NCI-H2081 treated with DMSO at 0.1 percent for 48 hours (cell line): ENCODE data around the gene ZNF747.

Source experiments
- DNase-seq: peaks from one replicate; lab custom pipeline; 2025; lab: John Stamatoyannopoulos, UW

The ZNF747 gene

GRCh38 chr16:30515275-30515674, 19.4 kb downstream of the ZNF747 start:
- DNase-seq, result no peak

DNA sequence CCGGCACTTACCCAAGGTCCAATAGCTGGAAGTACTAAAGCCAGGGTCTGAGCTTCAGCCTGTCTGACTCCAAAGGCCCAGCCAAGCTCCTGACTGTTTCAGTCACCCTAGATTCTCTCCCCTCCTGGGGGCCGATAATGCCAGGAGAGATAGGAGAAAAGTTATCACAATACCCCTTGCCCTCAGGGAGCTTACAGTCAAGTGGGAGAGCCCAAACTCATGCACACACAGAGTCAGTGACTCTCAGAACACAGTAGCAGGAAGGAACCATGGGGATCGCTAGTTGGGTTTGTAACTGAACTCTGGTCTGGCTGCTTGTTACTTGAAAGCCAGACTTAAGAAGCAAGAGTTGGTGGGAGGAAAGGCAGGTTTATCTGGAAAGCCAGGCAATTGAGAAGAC, 23.1 kb downstream of the ZNF747 start:
- no peak for DNase-seq

DNA sequence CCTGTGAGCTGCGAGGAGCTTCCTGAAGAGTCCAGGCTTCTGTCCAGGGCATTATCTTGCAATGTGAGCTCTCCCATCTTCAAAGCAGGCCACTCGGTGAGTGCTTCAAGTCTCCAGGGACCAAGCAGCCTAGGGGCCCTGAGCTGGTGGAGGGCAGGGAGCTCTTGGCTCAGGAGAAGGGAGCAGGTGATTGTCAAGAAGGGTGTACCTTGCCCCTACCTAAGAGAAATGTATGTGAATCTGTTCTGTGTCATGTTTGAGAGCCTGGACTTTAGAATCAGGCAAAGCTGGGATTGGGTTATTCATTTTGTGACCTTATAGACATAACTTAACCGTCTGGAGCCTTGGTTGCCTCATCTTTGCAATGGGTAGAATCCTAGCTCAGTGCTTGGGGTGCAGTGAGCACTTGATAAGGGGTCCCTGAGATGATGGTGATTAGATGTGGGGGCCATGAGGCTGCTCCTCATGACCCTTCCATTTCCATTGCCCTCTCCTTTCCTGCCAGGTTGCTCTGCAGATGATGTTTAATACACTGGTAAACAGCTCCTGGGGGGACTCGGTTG, 24.2 kb downstream of the ZNF747 start:
- no peak for DNase-seq

DNA sequence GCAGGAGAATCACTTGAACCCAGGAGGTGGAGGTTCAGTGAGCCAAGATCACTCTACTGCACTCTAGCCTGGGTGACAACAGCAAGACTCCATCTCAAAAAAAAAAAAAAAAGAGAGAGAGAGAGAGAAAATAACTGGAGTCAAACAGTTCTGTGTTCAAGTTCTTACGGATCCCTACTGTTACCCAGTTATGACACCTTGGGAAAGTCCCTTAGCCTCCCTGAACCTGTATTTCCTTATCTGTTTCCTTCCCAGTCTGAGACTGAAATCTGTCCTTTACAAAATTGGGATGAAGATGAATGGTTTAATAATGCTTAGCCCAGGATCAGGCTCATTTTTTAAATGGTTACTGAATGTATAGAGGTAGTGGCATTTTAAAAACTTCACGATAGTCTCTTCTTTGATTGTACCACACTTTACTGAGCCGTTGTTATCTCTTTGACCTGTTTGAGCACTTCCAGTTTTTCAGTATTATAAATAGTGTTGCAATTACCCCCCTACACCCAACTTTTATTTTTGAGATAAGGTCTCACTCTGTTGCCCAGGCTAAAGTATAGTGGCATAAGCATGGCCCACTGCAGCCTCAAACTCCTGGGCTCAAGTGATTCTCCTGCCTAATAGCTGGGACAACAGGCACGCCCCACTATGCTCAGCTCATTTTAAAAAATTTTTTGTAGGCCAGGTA, 25.4 kb downstream of the ZNF747 start:
- no peak for DNase-seq

DNA sequence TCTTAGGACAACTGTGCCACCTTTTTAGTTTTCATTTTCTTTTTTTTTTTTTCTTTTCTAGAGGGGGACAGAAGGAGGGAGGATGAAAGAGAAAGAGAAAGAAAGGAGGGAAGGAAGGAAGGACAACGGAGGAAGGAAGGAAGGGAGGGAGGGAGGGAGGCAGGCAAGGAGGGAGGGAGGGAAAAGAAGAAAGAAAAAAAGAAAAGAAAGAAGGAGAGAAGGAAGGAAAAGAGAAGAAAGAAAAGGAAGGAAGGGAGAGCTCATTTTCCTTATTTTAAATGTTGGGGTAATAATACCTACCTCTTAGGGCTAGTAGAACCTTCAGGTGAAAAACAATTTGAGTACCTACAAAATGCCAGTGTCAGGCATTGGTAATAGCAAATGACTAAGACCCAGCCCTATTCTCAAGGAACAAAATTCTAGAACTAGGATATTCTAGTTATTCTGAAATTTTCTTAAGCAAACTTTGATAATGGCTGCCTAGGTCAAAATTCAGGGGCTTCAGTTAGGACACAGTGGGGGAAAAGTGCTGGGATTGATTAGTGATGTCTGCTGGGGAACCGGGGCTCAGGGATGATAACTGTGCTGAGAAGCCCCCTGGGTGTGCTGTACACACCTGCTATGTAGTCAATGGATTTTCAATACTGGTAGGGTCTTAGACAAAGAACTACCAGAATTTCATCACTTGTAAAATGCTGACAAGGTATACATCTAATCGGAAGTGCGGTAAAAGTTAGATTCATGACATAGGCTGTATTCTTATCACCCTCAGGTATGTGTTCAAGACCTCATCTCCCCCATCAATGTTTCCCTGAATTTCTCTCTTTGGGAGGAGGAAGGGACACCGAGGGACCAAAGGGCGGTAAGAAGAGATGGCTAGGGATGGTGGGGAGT, 31.0 kb downstream of the ZNF747 start:
- no peak for DNase-seq

DNA sequence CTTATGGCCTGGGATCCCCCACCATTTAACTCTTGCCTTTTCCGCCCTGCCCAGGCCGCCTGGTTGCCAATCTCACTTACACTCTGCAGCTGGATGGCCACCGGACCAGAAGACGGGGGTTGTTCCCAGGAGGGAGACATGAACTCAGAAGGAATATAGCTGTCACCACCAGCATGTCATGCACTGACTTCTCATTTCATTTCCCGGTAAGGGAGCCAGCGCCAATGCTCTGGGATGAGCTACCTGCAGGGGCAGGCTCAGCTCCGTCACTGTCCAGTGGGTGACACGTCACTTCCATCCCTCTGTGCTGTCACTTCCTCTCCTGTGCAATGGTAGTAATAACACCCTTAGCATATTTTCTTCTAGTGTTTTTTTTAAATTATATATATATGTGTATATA, 35.4 kb downstream of the ZNF747 start:
- no peak for DNase-seq

GRCh38 chr16:30494709-30495108, 39.9 kb downstream of the ZNF747 start:
- DNase-seq, result no peak

- DNase-seq, result no peak
Measured at GRCh38 chr16:30493941-30494488, 40.6 kb downstream of the ZNF747 start.

GRCh38 chr16:30491744-30492308, 42.8 kb downstream of the ZNF747 start:
- no peak for DNase-seq

DNA sequence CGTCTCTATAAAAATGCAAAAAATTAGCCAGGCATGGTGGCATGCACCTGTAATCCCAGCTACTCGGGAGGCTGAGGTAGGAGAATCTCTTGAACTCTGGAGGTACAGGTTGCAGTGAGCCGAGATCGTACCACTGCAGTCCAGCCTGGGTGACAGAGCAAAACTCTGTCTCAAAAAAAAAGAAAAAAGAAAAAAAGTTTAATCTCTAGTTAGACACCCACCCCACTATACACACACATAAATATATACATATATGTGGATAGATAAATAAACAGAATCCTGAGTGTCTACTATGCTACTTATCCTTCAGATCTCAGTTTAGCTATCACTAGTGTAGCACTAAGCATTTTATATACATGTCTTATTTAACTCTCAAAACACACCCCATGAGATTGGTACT, 43.4 kb downstream of the ZNF747 start:
- no peak for DNase-seq

DNA sequence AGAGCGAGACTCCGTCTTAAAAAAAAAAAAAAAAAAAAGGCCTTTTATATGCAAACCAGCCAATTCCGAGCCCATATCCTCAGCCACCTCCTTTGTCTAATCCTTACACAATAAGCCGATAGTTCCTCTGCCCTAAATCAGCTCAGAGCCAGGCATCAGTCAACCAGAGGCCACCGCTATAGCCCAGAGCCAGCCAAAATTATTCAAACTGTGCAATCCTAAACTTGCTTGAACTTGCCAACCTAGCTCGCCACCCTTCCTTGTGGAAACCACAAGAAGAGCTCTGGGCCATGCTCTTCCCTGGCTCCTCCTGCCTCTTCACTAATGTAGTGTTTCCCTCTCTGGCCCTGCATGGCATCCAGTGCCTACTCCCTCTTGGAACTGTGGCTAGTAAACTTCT, 44.4 kb downstream of the ZNF747 start:
- DNase-seq, result no peak

DNA sequence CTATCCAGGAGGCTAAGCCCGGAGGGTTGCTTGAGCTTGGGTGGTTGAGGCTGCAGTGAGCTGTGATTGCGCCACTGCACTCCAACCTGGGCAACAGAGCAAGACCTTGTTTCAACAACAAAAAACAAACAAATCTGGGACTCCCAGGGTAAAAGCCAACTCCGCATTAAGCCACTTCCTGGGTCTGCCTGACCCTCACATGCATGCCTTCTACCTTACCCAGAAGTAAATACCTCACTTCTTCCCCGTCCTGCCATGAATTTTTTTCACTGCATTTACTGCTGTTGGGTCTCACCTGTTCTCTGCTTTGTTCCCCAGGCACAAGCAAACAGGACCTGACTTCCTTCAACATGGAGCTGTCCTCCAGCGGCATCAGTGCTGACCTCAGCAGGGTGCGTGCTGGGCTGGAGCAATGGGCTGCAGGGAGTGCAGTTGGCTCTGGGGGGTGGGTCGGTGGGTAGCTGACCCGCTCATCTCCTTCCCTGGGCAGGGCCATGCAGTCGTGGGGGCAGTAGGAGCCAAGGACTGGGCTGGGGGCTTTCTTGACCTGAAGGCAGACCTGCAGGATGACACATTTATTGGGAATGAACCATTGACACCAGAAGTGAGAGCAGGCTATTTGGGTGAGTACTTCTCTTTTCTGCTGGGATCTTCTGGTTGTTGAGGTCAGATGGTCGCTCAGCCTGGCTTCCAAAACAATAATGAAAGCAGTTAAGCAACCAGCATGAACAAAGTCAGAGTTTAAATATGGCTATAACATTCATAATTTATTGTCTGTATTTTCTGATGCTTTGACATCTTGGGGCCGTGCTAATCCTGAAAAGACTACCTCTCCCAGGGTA, 45.7 kb downstream of the ZNF747 start:
- no peak for DNase-seq

GRCh38 chr16:30485818-30486436, 48.7 kb downstream of the ZNF747 start:
- DNase-seq, result no peak

DNA sequence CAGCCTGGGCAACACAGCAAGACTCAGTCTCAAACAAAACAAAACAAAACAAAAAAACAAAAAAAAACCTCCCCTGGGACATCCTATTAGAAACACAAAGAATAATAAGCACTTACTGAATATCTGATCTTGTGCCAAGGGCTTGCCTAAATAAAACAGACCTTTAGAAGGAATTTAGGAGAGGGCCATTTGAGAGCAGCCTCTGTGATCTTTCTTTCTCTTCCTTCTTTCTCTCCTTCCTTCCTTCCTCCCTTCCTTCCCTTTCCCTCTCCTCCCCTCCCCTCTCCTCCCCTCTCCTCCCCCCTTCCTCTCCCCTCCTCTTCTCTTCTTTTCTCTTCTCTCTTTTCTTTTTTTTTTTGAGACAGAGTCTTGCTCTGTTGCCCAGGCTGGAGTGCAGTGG, 49.8 kb downstream of the ZNF747 start:
- no peak for DNase-seq

GRCh38 chr16:30482366-30482765, 52.3 kb downstream of the ZNF747 start:
- DNase-seq, result no peak

DNA sequence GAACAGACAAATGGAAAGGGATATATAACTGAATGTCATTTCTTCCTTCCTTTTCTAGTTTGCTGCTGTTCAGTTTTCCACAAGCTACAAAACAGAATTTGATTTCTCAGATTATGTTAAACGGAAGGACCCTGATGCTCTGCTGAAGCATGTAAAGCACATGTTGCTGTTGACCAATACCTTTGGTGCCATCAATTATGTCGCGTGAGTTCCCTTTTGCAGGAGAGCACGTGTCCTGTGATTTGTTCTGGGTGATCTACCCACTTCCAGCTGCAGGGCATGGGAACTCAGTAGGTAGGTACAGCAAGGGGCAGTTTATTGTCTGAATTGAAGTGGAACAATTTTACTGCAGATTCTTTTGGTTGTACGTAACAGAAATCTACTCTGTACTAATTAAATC, 53.3 kb downstream of the ZNF747 start:
- no peak for DNase-seq
